Measurements from ENCODE around the gene IKBKE. TPM values are rescaled to one million over a fixed set of nuclear protein-coding genes. Genes with fewer than 3 reads are reported as not detected.

IKBKE gene
- 10.2 TPM for polyA plus RNA-seq (2013, experiment 1 of 2; ENCODE audit: insufficient read length)
- 10.5 TPM for polyA plus RNA-seq (2013, experiment 2 of 2; ENCODE audit: insufficient read length)

DNA sequence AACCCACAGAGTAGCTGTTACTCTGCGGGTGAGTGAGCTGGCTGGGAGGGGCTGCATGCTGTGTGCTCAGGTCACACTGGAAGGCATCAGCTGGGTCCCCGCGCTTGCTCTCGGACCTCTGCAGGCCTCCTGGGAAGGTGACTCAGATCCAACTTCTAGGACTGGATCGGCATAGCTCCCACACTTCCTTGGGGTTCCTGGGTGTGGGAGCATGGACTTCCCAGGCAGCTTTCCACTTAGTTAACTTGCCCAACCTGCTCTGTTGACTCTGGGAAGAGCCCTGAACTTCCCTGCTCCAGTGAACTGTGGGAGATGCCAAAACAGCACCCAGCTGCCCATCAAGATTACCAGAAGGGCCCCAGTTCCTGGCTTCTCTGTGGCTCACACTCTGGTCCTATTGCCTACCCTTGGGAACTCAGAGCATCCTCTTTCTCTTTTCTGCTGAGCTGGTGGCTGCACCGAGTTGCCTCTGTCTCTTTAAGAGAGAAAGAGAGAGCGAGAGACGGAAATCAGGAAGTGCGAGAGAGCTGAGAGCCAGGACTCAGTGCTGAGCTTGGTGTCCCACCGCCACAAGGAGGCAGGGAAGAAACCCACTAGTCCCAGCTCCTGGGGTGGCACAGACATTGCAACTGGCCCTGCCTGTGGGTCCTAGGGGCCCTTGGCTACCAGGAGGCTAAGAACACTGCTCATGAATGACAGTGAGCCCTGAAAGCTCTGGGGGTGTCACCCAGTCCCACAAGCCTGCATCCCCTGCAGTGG lies at the start of gene IKBKE:
Gene IKBKE (plus strand): TSS at position 544 of the 759 bp plus-strand sequence. CDS start 2,752 bp downstream, outside the sequence.
- peak; percentile 81 for DNase-seq

DNA sequence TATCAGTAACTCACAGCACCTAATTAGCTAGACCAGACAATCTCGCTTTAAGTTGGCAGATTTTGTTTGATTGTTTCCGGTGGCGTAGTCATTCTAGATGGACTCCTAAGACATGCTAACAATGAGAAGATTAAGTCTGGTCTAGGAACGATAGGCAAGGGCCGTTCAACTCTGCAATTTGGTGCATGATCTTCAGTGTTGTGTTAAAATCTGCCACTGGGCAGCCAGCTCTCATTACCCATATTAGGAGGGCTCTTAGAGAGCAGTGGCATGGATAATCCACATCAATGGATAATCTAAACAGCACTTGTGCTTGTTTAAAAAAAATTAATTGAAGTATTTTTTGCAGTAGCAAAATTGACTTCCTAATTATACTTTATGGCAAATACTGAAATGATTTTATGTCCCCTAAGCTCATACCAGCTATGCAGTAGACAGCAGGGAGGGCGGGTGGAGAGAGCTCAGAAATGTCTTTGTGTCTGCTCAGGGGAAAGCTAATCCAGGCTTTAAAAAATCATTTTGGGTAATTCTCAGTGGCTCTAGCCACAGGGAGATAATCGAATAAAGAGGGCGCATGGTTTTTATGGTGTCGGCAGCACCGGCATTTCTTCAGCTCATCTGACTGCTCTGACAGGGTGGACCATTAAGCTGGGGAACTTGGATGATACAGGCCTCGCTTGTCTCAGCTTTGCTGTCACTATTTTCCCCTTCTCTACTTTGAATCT lies 48.5 kb upstream of the IKBKE start:
- DNase-seq = no peak

DNA sequence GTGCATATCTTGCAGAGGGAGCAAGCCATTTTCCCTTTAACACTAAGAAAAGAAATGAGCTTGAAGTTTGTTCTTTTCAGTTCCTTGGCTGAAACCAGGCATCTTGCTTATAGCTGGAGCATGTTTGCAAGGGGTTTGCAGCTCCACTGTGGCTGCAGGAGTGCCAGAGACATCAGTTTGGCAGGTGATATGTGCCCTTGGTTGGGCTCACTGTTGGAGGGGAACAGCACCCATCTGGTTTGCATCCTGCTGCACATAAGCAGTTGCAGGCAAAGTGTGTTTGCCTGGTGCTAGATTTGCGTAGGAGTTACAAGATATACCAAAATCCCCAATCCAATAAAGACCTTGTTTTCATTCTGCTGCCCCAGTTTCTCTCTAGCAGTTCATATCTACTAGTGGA lies 47.8 kb upstream of the IKBKE start:
- DNase-seq = no peak

- no peak for DNase-seq
Observed at GRCh38 chr1:206427291-206427690, 43.0 kb upstream of the IKBKE start.

DNA sequence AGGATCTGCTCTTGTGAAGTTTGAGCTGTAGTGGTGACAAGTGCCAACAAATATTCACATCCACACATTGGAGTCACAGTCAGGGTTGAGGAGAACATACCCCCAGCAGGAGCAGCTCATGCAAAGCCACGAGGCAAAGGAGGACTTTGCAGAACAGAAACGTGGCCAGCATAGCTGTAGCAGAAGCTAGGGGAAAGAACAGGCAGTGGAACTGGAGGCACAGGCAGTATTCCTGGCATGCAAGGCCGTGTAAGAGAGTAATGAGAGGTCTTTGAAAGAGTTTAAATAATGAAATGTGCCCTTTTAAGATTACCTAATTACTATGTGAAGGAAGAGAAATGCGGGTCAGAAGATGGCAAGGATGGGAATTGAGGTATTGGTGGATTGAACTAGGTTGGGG lies 40.9 kb upstream of the IKBKE start:
- no peak for DNase-seq

DNA sequence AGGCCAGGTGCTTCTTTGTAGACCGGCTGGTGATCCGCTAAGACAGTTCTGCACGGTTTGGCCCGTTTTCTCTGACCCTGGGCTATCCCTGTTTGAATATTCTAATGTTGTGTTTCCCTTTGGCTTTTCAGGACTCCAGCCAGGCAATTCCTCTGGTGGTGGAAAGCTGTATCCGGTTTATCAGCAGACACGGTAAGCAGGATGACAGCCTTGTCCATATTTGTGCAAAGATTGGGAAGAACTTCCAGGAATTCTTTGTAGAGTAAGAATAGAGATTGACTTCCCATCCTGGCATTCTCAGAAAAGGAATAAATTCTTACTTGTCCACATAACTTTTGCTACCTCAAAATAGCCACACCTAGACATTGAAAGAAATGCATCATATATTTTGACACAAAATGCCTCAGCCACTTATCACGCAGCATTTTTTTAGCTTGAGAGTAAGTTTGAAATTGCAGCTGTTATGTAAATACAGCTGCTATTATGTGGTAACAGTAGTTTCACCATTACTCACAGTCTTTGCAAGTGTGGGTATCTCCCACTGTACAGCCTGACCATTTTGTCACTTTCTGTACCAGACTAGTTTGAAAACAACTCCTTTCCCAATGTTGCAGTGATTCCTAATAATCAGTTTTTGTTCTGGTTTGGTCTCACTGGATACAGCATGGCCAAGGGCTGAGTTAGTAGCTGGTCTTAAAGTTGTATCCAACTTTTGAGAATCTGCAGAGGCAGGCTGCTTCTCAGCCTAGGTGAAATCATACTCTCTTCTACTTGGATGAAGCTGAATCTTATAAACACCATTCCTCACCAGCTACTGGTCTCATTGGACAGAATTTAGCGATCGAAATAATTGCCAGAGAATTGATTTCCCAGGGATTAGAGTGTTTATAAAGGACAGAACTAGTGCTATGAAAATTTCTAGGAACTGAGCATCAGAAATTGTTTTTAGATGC lies 40.0 kb upstream of the IKBKE start:
- peak; percentile 65 for DNase-seq

DNA sequence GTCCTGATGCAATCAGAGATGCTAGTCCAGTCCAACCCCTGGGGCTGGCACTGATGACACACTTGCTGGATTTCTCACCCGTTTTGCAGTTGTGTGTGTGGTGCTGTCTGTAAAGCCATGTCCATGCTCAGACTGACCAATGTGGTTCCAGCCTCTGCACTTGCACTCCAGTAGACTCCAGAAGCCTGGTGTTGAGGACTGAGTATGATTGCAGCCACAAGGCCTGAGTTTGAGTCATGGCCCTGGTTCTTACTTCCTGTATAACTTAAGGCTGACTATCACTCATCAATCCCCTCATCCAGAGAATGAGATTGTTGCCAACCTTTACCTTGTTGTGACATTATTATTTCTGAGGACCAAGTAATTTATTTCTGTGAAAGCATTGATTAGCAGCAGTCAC lies 34.8 kb upstream of the IKBKE start:
- no peak for DNase-seq

DNA sequence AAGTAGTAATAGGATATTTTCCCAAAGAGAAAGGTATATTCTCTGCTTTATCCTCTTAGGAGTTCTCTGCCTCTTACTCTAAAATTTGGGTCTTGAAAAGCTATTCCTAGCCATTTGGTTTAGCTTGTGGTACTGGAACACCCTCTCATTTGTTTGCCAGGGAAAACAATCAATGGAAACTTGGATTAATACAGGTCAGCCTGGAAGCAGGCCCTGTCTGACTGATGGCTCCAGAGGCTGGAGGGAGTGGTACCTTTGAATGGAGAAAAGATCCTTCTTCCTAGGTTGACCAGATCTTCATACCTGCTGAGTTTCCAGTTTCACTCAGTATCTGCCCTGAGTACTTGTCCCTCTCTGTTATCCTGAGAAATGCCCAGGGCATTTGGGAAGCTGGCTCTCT lies 31.7 kb upstream of the IKBKE start:
- DNase-seq = no peak

GRCh38 chr1:206439205-206439604 lies 31.1 kb upstream of the IKBKE start:
- no peak for DNase-seq

GRCh38 chr1:206441336-206441967 lies 28.8 kb upstream of the IKBKE start:
- DNase-seq = no peak

- no peak for DNase-seq
Observed at GRCh38 chr1:206442101-206442500, 28.2 kb upstream of the IKBKE start.

GRCh38 chr1:206445116-206445515 lies 25.2 kb upstream of the IKBKE start:
- DNase-seq = no peak

DNA sequence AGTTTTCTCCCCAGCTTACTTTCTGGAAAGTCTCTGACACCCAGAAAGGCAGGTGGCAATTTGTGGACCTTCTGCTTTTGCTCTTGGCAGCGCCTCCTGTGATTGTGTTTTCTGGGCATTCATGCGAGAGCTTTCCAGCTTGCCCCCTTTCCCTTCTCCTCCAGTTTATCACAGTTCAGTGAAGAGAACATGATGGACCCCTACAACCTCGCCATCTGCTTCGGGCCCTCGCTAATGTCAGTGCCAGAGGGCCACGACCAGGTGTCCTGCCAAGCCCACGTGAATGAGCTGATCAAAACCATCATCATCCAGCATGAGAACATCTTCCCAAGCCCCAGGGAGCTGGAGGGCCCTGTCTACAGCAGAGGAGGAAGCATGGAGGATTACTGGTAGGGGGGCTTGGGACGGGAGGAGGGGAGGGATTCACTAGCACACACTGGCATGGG lies 24.3 kb upstream of the IKBKE start:
- DNase-seq = no peak

DNA sequence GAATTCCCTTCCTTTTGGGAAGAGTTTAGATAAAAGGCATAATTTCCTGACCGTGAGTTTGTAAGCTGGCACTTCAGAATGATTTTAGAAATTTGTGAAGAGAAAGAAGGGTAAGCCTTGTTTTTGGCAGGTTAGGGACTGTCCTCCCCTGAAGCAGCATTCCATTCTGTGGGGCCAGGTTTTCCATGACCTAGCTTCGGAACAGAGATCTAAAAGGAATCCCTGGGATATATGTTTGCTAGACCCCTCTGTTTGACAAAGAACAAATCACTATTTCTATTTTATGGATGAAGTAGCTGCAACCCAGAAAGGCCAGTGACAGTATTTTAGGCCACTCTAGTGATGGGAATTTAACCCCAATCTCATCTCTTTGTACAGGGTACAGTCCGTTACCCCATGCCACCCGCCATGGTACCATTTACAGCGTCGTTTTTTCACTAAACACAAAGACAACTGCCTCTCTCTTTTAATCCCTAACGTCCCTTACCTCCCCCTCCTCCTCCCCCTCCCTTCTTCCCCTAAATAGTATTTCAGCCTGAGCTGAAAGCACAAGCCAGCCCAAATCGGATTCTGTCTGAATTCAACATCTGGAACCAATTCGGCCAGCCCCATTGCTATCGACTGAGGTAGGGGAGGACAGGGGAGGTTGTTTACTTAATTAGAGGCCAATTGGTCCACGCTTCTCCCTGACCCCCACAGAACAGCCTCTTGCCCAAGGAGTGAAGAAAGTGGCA lies 23.4 kb upstream of the IKBKE start:
- DNase-seq = no peak

- no peak for DNase-seq
Observed at GRCh38 chr1:206447422-206447765, 22.9 kb upstream of the IKBKE start.

DNA sequence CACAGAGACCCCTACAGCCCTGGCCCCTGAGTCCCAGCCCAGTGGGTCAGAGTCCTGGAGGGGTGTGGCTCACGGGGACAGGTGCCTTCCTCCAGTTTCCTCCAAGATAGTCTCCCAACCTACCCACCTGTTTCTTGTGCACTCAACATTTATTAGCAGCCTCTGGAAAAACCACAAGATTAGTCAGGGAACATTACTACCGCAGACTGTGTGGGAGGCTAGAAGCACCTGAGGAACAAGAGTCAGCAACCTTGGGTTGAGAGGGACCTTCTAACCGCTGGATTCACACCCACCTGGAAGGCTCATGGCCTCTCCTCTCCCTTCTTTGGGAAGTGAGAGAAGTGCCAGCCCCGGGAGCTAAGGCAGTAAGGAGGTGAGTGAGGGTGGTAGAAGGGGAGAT lies 22.5 kb upstream of the IKBKE start:
- no peak for DNase-seq

DNA sequence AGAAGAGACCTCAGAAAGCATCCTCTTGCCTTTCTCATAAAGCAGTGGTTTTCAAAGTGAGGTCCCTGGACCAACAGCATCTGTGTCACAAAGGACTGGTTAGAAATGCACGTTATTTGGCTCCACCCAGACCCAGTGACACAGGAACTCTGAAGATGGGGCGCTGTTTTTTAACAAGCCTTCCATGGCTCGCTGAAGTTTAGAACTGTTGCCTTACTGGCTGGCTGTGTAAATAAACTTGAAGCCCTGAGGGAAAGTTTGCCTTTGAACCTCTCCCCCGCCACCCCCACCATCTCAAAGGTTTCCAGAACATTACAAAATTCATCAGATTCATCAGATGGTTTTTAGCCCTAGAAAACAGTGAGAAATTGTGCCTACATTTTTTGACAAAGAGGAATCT lies 21.8 kb upstream of the IKBKE start:
- DNase-seq = no peak

DNA sequence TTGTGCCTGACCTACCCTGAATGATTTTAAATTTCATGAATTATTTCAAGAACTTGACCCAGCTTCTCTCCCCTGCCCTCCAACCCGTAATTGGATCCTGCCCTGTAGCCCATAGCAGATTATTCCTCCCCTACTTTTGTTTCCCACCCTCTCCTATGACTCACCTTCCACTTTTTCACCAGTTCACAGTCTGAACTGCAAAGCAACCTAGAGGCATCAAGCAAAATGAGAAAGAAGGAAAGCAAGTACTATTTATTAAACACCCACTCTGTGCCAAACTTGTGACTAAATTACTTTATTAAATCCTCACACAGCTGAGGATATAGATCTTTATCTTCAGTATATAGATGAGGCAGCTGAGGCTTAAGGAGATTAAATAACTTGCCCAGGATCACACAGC lies 20.7 kb upstream of the IKBKE start:
- DNase-seq = no peak

GRCh38 chr1:206450281-206450680 lies 20.0 kb upstream of the IKBKE start:
- no peak for DNase-seq

DNA sequence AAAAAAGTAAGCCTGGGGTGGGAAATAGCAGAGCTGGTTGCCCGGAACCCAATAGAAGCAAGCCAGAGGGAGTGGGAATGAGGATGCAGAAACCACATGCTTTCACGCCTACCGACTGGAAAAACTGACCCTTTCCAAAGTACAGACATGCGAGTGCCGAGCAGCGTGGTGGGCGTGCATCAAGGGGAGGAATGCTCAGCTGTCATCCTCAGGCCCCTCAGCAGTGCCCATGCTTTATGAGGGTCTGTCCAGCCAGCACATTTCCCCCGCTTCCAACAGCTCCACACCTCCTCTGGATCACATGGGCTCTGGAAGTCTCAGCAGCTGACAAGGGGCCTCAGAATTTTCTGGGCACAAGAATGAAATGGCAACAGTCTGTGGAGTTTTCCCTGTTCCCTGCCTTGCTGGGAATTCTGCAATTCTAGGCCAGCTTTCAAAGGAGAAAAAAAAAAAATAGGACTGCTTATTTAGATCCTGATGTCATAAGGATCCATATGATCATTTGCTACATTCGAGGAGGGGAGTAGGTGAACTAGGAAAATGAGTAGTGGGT lies 19.1 kb upstream of the IKBKE start:
- no peak for DNase-seq

DNA sequence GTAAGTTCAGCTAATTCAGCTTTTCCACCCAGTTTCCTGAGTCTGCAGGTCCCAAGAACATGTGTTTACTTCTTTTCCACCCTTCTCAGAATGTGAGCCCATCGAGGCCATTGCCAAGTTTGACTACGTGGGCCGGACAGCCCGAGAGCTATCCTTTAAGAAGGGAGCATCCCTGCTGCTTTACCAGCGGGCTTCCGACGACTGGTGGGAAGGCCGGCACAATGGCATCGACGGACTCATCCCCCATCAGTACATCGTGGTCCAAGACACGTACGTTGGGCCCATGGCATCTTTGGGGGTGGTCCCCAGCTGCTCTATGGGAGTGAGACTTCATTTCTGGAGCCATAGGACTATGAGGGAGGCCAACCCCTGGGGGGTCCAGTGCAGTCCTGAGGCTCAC lies 17.2 kb upstream of the IKBKE start:
- no peak for DNase-seq
